Activated CD8-positive, alpha-beta memory T cell treated with anti-CD3 and anti-CD28 coated beads for 36 hours (primary cell): ENCODE measurements around the gene NDUFS6. TPM values are rescaled to one million over a fixed set of nuclear protein-coding genes. Genes with fewer than 3 reads are reported as not detected.

Experiments used
- CTCF ChIA-PET: fragments of 350-600 bp; sonication (Branson Sonifier 250); formaldehyde crosslinking; loops from one replicate; lab custom pipeline; 2021; ENCODE audit warnings: antibody characterized with exemption; lab: Charles Lee
- POLR2A ChIA-PET: fragments of 350-600 bp; sonication (Branson Sonifier 250); formaldehyde crosslinking; loops from one replicate; lab custom pipeline; 2021; ENCODE audit warnings: antibody characterized with exemption; lab: Charles Lee
- total RNA-seq, 2 experiments: library from RNA; stranded (reverse); gene quantifications; one replicate each; pipeline ENCODE4 v1.2.3, GENCODE V29; 2021

NDUFS6 gene
- total RNA-seq, 2 experiments from 2014 or later = 46.7 to 47.5 TPM

DNA sequence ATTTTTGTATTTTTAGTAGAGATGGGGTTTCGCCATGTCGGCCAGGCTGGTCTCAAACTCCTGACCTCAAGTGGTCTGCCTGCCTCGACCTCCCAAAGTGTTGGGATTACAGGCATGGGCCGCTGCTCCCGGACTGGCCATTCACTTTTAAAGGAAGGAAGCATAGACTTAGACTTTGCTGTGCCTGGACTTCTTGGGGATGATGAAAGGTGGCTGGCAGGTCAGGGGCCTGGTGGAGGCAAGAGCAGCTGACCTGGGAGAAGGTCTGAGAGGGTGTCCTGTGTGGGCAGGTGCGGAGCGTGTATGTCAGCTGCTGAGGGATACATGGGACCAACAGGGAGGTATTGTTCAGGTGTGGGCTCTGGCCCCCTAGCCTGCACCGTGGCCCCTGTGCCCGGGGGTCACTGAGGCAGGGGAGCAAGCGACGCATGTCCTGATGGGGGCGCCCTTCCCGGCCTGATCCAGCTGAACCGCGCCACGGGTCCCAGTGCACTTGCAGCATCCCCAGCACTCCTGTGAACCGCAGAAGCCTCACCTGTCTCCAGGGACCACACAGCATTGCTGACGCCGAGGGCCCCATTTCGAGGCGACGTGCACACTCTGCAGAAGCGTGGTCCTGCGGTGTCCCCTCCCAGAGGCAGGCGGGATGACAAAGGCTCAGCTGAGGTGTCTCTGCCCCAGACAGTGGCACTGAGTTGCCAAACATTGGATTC lies 23.1 kb downstream of the NDUFS6 start:
- ChIA-PET CTCF (no interaction called here), POLR2A (no interaction called here)

DNA sequence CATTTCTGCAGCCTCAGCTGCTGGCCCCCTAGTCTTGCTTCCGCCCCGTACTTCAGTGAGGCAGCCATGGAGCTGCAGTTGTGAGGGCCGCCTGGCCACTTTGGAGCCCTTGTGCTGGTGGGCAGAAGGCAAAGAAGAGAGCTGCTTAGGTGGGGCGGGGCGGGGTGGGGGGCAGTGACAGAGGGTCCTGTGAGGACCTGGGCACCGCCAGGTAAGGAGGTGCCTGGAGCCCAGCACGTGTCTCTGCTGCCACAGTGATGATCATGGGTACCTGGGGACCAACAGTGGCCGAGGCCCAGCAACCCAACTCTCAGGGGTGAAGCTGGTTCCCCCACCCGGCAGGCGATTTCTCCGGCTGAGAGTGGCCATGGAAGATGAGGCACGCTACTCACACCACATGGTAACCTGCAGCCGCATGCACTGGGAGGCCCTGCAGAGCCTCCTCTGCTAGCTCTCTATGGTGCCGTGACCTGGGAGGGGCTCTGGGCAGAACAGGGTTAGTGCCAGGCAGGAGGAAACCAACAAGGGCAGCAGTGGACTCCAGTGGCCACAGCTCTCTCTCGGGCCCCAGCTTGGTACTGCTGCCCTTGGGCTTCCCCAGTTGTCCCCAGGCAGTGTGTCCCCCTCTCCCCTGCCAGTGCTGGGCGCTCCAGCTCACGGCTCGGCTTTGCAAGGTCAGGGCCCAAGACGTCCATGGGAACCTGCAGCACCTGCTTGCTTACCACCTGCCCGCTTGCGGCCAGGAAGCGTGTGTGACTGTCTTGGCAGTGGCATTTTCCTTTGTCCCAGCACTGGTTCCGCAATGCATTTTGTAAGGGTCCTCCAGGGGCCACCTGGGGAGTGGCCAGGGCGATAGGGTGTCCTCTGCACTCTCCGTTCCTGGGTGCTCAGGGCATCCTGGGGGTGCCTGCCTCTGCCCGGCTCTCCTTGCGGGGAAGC lies 24.0 kb downstream of the NDUFS6 start:
- POLR2A ChIA-PET = no interaction called here
- CTCF ChIA-PET = no interaction called here

DNA sequence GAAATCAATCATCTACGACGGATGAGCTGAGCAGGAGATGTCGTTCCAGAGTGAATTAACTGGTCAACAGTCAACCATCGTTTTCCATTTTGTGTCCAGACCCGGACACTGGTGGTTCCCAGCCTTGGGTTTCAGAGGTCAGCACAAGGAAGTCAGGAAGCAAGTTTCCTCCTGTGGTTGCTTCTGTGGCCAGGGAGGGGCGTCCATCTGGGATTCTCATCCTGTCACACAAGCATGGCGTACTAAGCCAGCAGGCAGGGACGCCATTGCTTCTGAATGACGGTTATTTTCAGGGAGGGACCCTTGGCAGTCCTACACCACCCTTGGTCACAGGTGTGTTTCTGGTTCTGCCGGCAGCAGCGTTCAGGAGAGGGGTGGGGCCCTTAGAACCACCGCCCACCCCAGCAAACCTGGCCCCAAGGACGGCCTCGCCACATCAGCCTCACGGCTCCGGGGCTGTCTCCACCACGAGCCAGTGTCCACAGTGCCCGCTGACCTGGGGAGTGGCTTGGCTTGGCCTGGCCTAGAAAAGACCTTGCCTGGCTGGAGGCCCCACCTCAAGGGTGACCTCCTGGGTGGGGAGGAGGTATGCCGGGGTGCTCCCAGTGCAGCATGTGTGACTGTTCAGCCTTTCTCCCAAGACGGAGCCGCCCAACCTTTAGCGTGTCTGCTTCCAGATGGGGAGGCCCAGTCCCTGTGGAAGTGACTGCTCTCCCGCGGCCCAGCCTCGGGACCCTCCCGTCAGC lies 25.2 kb downstream of the NDUFS6 start:
- POLR2A ChIA-PET = no interaction called here
- CTCF ChIA-PET = no interaction called here

DNA sequence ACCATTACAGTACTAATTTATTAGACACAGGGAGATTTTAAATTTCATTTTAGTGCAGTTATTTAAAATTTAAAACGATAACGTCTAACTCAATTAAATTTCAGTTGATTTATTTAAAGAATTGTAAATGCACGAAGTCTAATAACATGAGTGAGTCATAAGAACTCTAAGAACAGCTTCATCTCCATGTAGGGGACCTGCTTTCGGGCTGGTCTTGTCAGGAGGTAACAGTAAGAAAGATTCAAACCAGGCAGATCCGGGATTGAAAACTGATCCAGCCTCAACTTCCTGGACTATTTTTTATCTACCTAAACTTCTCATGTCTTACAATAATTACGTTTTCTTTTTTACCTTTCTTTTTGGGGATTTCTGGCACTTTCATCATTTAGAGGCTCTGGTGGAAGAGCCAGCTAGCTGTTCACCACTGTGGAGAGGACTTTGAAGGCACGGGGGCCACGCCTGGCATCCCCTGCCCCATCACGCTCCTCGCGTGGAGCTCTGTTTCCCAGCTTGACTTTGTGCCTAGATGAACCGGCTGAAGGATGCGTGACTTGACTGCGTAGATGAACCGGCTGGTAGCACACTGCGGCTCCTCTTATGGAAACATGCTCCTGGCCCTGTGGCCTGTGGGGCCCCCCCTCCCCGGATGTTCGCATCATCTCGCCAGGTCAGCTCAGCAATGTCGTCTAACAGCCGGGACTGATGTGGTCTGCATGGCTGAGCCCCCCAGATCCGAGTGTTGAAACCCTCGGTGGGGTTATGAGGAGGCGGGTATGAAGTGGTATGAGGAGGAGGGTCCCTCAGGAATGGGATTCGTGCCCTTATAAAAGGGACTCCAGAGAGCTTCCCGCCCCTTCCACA lies 26.0 kb downstream of the NDUFS6 start:
- POLR2A ChIA-PET = no interaction called here
- CTCF ChIA-PET = no interaction called here

DNA sequence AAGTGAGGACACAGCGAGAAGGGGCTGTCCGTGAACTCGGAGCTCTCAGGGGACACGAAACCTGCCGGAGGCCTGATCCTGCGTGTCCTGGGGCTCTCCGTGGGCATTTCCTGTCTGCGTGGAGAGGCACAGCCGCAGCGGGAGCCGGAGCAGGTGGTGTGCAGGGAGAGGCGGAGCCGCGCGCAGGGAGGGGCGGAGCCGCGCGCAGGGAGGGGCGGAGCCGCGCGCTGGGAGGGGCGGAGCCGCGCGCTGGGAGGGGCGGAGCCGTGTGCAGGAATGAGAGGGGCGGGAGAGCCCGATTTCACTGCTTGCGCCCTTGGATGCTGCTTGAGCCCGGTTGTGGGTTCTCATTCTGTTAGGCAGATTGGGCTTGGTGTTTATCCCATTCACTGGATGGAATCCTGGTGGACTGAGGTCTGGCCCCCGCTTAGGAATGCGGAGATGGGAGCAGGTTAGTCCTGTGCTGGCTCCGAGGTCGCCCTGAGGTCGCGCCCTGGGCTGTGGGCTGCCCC lies 26.7 kb downstream of the NDUFS6 start:
- POLR2A ChIA-PET = no interaction called here
- CTCF ChIA-PET = no interaction called here

DNA sequence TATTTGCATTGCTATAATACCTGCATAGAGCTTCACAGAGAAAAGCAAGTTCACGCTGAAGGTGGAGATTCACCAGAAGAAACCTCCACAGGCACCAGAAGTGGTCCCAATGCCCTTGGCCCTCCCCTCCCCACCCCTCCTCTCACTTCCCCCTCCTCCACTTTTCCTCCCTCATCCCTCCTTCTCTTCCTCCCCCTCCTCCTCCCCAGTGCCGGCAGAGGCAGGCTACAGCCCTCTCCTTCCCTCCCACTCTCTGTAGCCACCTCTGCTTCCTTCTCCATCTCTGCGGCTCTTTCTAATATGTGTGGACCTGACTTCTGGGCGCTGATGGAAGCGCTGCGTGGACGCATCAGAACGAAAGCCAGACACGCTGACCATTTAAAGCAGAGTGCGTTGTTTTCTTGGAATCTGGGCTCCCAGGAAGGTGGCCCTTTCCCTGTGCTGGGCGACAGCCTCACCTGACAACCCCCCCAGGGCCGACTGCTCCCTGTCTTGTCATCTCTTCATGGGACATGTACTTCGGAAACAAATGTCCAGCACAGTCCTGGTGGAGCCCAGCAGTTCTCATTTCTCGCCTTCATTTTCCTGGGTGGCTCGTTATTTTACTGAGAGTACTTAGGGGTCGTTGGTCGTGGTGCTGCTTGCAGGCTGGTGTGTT lies 29.5 kb downstream of the NDUFS6 start:
- CTCF ChIA-PET = no interaction called here

DNA sequence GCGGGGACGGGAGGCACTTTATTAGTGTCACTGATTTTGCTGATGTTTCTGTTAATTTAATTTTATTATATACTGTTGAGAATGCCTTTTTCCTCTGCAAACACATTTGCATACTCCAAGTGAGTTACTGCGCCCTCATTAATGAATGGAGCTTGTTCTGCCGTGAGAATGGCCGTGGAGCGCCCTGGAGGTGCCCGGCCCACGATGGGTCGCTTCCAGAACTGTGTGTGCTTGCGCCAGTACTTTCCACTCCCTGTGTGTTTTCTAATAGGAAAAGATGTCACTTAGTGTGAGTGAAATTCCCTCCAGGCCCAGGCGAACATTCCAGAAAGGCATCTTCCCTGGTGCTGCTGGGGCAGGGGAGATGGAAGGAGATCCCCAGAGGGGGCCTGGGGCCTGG lies 30.1 kb downstream of the NDUFS6 start:
- ChIA-PET POLR2A (no interaction called here), CTCF (no interaction called here)

More for the DNA sequence above, 29.5 kb downstream of the NDUFS6 start:
- POLR2A ChIA-PET = no interaction called here

DNA sequence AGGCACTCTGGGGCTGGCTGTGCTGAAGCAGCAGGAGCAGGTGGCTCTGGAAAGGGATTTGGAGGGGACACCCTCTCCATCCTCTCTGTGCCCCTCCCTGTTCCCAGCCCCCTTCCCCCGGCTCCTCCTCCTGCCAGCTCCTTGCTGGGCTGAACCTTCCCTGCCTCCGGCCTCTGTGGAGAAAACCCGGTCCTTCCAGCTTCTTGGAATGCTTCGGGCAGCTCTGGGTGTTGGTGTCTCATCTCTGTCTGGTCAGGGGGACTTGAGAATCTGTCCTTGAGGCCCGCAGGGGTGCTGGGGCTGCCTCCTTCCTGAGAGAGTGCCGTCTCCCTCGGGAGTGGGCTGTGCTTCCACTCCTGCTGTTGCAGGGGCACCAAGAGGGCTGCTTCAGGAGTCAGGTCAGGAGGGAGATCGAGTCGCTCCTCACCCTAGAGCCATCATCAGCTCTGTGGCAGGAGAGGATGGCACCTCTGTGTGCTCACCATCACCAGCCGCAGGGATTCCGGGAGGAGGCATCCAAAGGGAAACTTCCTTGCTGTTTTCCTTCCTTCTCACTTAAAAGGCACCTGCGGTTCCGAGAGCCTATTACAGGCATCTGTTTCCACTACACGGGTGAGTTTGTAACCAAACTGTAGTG lies 30.6 kb downstream of the NDUFS6 start:
- ChIA-PET CTCF (no interaction called here), POLR2A (no interaction called here)

DNA sequence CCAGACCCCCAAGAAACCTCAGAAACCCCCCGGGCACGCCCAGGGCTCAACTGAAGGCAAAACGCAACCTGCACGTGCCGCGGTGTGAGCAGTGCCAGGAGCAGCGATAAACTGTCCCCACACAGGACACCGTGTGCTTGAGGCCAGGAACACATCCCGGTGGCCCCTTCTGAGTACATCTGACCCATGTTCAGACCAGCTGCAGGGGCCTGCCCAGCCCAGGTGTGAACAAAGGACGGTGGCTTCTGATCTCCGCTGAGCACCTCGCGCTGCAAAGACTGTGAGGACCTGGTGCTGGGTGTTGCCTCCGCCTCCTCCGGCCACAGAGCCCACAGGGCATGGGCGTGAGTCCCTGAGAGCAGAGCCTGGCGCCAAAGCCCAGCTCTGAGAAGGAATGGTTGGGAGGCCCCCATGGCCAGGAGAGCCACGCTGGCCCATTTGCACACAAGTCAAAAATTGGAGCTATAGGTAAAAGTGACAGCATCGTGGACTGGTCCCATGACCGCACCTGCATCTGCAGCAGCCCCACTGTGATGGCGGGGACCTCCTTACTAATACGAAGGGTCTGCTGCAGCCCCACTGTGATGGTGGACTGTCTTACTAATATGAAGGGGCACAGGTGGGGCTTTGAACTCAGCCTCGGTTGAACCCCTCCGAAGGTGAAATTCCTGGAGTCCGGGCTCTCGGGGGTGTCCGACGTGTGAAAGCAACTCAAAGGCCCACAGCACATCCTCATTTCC lies 31.5 kb downstream of the NDUFS6 start:
- ChIA-PET POLR2A (no interaction called here), CTCF (no interaction called here)

DNA sequence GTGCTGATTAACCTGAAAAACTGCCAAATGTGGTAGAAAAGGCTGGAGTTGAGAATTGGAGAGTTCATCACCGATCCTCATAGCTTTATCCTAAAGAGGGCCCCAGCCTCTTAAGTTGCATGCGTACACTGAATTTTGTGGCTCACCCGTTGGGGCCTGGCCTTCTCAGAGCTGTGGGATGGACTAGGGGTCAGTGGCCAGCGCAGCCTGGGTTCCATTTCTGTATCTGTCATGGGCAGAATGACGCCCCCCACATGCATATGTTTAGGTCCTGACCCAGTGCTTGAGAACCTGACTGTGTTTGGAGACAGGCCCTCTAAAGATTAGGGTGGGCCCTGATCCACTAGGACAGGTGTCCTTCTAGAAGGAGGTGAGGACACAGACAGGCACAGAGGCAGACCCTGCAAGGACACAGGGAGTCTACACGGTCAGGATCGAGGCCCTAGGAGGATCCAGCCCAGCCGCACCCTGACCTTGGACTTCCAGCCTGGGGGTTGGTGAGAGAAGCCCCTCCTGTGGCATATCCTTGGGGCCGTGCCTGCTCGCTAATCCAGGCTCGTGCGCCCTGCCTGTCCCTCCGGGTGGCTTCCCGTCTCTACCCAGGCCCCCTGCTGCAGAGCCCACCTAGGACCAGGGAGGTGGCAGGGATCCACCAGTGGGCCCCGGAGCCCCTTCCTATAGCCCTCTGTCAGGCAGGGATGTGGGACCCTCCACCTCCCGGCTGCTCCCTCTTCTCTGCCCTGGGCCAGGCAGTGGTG lies 32.2 kb downstream of the NDUFS6 start:
- ChIA-PET POLR2A (no interaction called here), CTCF (no interaction called here)

DNA sequence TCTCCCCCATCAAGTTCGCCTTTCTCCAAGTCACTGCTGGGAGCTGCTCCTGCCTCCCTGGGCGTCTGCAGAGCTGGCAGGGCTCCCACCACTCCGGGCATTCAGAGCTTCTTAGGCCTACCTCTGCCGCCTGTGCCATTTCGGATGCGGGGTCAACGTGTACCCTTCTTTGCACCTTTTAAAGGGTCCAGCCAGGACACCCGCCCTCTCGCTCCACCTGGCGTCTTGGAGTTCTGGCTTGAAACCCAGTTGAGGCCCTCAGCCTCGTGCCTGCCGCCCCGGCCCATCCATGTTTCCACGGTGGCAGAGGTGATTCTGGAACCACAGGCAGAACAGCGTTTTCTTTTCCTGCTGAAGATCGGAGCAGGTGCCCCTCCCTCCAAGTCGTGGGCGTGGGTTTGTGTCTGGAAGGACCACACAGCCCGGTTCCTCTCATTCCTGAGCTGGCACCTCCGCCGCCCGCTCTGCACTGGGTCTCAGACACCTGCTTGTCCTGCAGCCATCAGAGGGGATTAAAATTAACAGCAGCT lies 32.9 kb downstream of the NDUFS6 start:
- ChIA-PET POLR2A (no interaction called here), CTCF (no interaction called here)

DNA sequence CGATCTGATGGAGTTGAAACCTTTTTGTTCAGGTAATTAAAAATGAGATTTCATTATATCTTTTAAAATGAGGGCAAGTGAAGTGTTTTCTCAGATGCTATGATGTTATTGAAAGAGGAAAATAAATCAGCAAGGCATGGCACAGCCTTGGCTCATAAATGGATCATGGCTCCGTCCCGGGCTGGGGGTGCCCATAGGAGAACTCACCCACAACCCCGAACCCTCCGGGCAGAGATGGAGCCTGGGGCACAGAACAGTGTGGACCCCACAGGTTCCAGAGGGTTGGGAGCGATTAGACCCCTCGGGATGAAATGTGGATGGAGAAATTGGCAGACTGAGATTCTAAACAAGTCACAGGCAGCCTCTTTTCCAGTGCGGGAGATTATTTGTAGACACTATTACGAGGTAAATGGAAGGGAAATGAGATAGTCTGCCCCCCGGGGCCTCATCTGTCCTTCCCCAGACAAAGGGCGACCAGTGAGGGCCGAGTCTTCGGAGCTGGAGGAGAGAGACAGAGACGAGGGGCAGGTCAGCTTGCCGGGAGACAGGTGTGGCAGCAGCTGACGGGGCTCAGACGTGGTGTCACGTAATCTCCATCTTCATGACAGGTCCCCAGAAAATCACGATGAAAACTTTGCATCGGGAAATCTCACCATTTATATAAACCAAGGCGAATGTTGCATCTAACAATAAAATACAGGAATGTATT lies 33.7 kb downstream of the NDUFS6 start:
- CTCF ChIA-PET = no interaction called here
- POLR2A ChIA-PET = no interaction called here

DNA sequence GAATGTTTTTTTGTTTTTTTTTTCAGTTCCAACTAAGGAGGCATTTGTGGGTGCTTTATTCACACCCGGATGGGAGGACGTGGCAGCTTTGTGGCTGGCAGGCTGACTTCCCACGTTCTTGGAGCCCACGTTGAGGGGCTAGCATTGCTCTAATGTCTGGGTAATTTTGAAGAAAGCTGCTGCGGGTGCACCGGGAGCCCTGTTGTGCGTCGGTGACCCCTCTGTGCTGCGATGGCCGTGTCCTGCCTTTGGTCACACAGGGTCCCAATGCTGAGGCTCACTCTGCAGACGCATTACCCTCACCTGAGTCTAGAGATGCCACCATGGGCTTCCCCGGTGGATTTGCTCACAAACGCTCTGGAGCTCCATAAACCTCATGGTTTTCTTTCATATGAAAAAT lies 34.2 kb downstream of the NDUFS6 start:
- ChIA-PET POLR2A (no interaction called here), CTCF (no interaction called here)

DNA sequence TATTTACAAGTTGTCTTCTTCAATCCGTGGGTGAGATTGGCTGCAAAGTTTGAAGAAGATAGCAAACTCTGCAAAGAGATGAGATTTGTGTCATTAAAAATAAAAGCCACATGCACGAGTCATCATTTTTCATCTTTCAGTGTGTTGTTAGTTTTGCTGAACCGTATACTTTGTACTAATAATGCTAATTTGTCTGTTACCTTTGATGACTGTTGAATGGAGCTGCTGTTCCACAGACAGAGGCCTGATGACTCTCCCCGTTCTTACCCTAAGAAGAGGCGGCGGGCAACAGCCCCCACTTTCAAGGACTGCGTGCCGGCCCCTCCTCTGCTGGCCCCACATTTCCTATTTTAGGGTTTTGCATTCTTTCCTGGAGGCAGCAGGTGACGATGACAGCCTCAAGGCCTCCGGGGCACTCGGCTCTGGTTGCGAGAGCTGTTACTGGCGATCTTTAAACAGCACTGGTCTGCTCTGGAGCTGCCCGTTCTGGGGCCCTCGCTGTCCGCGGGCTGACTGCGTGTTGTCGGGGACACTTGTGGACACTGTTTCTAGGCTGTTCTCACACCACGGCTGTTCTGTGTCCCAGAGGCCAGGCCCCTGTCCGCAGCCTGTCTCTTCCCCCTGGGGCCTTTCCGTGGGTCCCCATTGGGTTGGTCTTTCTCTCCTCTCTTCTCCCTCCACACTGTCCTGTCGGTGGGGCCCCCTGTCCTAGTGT lies 35.1 kb downstream of the NDUFS6 start:
- ChIA-PET POLR2A (no interaction called here), CTCF (no interaction called here)
